Activated T-helper 2 cell treated with anti-CD3 and anti-CD28 coated beads, Interferon-gamma antibody, Interleukin-2, Interleukin-4, amounts not matched to agents 10 μg/mL and 5 μg/mL and 100 μg/mL, durations not matched to agents 14 hours and 24 hours and 36 hours (primary cell): ENCODE measurements around the gene UACA. TPM values are rescaled to one million over a fixed set of nuclear protein-coding genes. Genes with fewer than 3 reads are reported as not detected.

Source experiments
- DNase-seq: peaks from one replicate; pipeline ENCODE4 v3.0.0; 2021; ENCODE audit warnings: low spot score
- H3K27ac Mint-ChIP-seq: one replicate; pipeline ENCODE4 v1.8.0; 2021; ENCODE audit warnings: mixed read lengths
- H3K27me3 Mint-ChIP-seq: one replicate; pipeline ENCODE4 v1.8.0; 2021; ENCODE audit warnings: low read depth, mixed read lengths
- H3K36me3 Mint-ChIP-seq: one replicate; pipeline ENCODE4 v1.8.0; 2021; ENCODE audit warnings: low read depth, mixed read lengths
- H3K4me1 Mint-ChIP-seq: one replicate; pipeline ENCODE4 v1.8.0; 2021; ENCODE audit warnings: low read depth, mixed read lengths
- H3K4me3 Mint-ChIP-seq: one replicate; pipeline ENCODE4 v1.8.0; 2021; ENCODE audit warnings: low read depth, mild to moderate bottlenecking, moderate library complexity, mixed read lengths
- H3K9me3 Mint-ChIP-seq: one replicate; pipeline ENCODE4 v1.8.0; 2021; ENCODE audit warnings: mixed read lengths
- intact Hi-C: fragments of 100-400 bp; cut with micrococcal nuclease; formaldehyde crosslinking; loops from one replicate; pipeline ENCODE4 v1.15.1; 2023
- total RNA-seq: library from RNA; stranded (reverse); gene quantifications from 2 replicates; pipeline ENCODE4 v1.2.3, GENCODE V29; 2022

UACA gene
- total RNA-seq, 1 donor from 2014 or later = 1.3 TPM

DNA sequence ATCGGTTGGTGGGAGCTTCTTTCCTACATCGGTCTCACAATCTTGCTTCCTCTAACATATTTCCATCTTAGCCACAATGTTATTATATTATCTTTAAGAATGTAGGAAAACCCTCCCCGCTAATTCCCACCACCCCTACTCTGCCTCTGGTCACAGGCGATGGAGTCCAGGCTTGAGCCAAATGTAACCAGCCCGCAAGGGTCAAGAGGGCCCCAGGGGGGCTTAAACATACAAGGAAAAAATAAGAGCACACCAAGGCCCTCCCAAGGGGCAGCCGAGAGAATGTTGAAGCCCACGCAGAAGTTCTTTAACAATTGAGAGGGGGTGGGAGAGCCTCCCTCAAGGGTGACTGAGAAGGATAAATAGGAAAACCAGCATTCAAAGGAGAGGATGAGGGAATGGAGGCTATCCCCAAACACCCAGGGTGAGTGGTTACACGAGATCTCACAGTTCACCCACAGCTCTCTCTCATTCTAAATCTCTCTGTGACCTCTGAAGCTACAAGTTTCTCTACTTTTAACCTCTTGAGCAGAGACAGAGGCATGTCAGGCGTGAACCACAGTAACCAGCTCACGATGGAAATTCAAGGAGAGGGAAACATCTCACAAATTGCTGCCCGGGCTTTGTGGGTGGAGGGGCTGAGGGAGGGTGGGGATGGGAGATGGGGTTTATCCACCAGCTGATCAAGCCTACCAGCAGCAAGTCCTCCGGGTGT, 31.4 kb upstream of the UACA start:
- Mint-ChIP-seq H3K4me1 (no peaks in the 10 kb centered on the region), H3K27ac (no peak overlapping the region), H3K4me3 (no peak overlapping the region), H3K36me3 (no peaks in the 10 kb centered on the region), H3K9me3 (no peaks in the 10 kb centered on the region), H3K27me3 (peaks cover 11% of the 10 kb centered on the region)
- intact Hi-C loops = no loop called here
- no peak for DNase-seq

DNA sequence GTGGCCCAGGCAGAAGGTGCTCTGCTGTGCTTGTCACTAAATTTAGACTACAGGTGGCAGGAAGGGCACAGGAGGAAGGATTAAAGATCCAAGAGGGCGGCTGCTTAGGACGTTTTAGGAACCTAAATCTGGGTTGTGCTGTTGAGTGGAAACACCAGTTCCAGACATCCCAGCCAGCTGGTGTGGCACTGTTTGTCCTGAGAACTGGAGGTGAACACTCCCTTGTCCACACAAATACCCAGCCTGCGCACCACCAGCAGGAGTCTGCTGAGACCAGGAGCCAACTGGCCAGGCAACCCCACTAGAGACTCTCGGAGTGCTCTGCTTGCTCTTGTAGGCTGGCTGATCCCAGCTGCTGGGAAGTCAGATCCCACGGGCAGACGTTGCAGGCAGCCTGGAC, 30.3 kb upstream of the UACA start:
- intact Hi-C loops = no loop called here
- Mint-ChIP-seq H3K27ac (no peak overlapping the region), H3K4me1 (no peaks in the 10 kb centered on the region), H3K4me3 (no peak overlapping the region), H3K27me3 (peaks cover 11% of the 10 kb centered on the region), H3K9me3 (no peaks in the 10 kb centered on the region), H3K36me3 (no peaks in the 10 kb centered on the region)
- DNase-seq = no peak

DNA sequence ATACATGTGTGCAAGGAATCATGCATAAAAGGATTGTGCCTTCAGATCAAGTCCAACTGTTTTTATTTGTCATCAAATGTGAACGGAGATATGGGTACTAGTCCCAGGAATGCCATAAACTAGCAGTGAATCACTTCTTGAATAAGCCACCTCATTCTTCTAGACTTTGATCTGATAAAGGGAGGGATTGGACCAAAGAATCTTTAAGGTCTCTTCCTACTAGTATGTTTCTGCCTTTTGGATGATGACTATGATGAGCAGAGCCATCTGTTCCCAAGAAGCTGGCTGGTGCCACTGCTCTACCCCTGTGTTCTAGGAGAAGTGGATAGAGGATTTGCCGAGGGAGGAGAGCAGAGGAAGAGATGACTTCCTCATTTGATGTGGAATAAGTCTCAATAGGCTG, 28.8 kb upstream of the UACA start:
- H3K4me1 Mint-ChIP-seq = no peaks in the 10 kb centered on the region
- no peak for DNase-seq
- intact Hi-C loops = no loop called here
- no peak overlapping the region for H3K4me3 Mint-ChIP-seq
- H3K27ac Mint-ChIP-seq = no peak overlapping the region
- H3K9me3 Mint-ChIP-seq = no peaks in the 10 kb centered on the region
- peaks cover 14% of the 10 kb centered on the region for H3K27me3 Mint-ChIP-seq
- H3K36me3 Mint-ChIP-seq = no peaks in the 10 kb centered on the region

DNA sequence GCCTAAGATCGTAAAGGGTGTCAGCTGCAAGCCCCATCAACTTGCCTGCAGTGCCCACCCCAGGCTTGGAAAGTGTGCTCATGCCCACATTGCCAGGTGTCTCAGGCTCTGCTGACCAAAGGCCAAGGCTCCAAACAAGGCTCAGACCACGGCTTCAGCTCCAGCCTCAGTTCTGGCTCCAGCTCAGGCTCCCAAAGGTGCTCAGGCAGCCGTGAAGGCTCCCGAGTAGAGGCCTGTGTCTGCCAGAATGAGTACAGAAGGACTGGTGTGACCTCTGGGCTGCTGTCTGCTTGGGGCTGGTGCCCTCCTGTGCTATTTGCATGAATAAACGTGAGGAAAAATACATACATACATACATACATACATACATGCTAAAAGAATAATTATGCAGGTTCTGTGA, 27.9 kb upstream of the UACA start:
- H3K9me3 Mint-ChIP-seq = no peaks in the 10 kb centered on the region
- H3K27me3 Mint-ChIP-seq = peaks cover 14% of the 10 kb centered on the region
- no peak overlapping the region for H3K4me3 Mint-ChIP-seq
- no peaks in the 10 kb centered on the region for H3K4me1 Mint-ChIP-seq
- H3K36me3 Mint-ChIP-seq = no peaks in the 10 kb centered on the region
- intact Hi-C loops = no loop called here
- no peak for DNase-seq
- H3K27ac Mint-ChIP-seq = no peak overlapping the region

DNA sequence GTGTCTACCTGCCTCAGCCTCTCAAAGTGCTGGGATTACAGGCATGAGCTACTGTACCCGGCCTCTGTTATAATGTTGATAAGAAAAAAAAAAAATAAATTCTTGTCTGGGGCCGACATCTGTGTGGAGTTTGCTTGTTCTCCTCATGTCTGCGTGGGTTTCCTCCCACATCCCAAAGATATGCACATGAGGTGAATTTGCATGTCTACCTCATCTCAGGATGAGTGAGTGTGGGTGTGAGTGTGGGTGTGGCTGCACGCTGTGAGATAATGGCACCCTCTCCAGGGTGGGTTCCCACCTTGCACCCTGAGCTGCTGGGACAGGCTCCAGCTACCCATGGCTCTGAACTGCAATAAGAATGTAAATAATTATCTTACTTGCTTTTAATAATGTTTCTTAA, 25.9 kb upstream of the UACA start:
- DNase-seq = no peak
- intact Hi-C loops = no loop called here
- Mint-ChIP-seq H3K9me3 (no peaks in the 10 kb centered on the region), H3K4me3 (no peak overlapping the region), H3K36me3 (no peaks in the 10 kb centered on the region), H3K27me3 (peaks cover 17% of the 10 kb centered on the region), H3K4me1 (no peaks in the 10 kb centered on the region), H3K27ac (no peak overlapping the region)

DNA sequence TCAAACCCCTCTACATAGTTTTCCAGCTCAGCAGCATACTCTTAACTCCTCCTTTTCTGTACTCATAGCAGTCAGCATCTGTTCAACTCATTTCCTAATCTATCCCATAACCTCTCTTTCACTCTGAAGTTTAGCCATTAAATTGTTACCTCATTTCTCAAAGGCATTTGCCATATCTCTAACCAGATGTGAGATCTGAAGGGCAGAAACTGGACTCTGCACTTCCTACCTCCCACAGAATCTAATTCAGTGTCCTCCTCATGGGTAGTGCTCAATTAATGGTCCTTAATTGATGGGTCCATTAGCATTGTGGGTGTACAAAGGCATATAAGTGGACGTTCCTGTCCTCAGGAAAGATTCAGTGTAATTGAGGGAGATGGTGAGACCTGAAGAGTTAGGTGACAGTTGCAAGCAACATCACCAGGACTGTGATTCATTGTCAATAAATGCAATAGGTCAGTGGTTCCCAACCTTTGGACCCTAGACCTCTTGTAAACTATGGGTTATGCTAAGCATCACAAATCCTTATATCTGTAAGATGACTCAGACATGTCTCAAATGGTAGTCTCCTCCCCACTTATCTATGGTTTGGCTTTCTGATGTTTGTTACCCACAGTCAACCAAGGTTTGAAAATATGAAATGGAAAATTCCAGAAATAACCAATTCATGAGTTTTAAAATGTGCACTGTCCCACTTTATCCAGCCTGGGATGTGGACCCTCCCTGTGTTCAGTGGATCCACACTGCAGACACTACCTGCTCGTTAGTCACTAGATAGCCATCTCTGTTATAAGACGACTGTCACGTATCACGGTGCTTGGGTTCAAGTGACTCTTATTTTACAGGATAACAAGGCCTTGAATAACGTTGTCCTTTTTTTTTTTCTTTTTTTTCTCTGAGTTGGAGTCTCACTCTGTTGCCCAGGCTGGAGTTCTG, 25.0 kb upstream of the UACA start:
- intact Hi-C loops = no loop called here
- H3K4me3 Mint-ChIP-seq = no peak overlapping the region
- H3K36me3 Mint-ChIP-seq = no peaks in the 10 kb centered on the region

DNA sequence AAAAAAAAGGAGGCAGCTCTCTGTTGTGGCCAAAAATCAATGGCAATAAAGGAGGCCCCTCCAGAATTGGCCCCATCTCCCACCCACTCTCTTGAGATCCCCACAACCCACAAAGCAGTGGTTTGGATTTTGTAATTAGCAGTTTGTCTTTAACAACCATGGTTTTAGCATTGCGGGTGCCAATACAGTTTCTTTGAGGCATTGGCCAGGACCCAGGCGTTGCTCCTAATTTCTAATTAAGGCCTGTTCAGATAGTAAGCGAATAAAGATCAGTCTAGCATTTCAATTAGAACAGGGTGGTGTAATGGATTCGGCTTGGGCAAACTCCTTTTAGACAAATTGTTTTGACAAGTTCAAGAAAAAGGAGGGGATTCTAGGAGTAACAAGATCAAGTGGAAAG, 23.6 kb upstream of the UACA start:
- H3K4me1 Mint-ChIP-seq = no peaks in the 10 kb centered on the region
- H3K4me3 Mint-ChIP-seq = no peak overlapping the region
- intact Hi-C loops = no loop called here
- no peaks in the 10 kb centered on the region for H3K9me3 Mint-ChIP-seq
- H3K36me3 Mint-ChIP-seq = no peaks in the 10 kb centered on the region
- no peak for DNase-seq
- H3K27ac Mint-ChIP-seq = no peak overlapping the region
- peaks cover 10% of the 10 kb centered on the region for H3K27me3 Mint-ChIP-seq

More for the DNA sequence above, 25.0 kb upstream of the UACA start:
- Mint-ChIP-seq H3K9me3 (no peaks in the 10 kb centered on the region), H3K4me1 (no peaks in the 10 kb centered on the region), H3K27me3 (peaks cover 17% of the 10 kb centered on the region), H3K27ac (no peak overlapping the region)
- DNase-seq = no peak

DNA sequence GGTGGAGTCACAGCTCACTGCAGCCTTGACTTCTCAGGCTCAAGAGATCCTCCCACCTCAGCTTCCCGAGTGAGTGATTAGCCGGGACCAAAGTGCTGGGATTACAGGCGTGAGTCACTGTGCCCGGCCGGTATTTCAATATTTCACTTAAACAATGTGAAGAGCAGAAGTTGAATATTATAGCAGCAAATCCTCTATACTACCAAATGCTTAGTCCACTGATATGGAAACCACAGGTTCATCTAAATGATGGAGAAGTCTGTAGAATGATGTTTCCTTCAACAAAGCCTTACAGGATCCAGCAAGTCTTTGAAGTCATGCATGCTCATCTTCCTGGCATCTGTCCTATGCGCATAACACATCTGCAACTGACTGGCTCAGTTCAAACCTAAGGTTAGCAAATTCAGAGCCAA, 20.3 kb upstream of the UACA start:
- intact Hi-C loops = no loop called here
- Mint-ChIP-seq H3K9me3 (no peaks in the 10 kb centered on the region), H3K4me3 (no peak overlapping the region), H3K27ac (no peak overlapping the region), H3K27me3 (peaks cover 18% of the 10 kb centered on the region), H3K4me1 (no peaks in the 10 kb centered on the region), H3K36me3 (no peaks in the 10 kb centered on the region)
- DNase-seq = no peak

DNA sequence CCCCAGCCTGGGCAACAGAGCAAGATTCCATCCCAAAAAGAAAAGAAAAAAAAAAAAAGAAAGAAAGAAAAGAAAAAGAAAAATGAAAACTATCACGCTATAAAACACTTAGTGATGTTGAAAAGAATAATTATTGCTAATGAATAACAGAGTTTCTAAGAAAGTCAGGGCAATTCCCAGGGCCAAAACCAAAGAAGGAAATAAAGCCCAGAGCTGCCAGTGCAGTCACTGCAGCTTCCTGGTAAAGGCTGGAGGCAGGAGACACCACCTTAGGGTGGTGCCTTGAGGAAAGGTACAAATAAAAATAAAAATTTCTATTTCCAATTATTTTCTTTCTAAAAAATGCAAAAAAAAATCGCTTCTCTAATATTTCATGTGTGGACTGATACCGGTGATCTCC, 19.7 kb upstream of the UACA start:
- intact Hi-C loops = no loop called here
- Mint-ChIP-seq H3K4me3 (no peak overlapping the region), H3K27ac (no peak overlapping the region), H3K4me1 (no peaks in the 10 kb centered on the region), H3K9me3 (no peaks in the 10 kb centered on the region), H3K36me3 (no peaks in the 10 kb centered on the region), H3K27me3 (peaks cover 17% of the 10 kb centered on the region)
- no peak for DNase-seq

DNA sequence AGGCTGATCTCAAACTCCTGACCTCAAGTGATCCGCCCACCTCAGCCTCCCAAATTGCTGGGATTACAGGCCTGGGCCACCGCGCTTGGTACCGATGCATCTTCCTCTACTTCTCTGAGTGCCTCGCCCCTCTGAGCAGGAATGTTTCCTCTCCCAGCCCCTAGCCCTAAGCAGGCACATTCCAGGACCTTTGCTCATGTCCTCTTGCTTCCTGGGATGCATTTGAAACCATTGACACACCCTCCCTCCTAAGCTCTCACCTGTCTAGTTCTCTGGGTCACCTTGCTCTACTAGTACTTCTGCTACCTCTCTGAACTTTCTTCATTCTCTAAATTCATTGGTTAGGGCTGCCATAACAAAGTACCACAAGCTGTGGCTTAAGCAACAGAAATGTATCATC, 17.9 kb upstream of the UACA start:
- no peak overlapping the region for H3K27ac Mint-ChIP-seq
- H3K27me3 Mint-ChIP-seq = peaks cover 21% of the 10 kb centered on the region
- H3K4me1 Mint-ChIP-seq = peaks cover 9% of the 10 kb centered on the region
- intact Hi-C loops = no loop called here
- no peaks in the 10 kb centered on the region for H3K36me3 Mint-ChIP-seq
- no peaks in the 10 kb centered on the region for H3K9me3 Mint-ChIP-seq
- DNase-seq = no peak
- H3K4me3 Mint-ChIP-seq = no peak overlapping the region

DNA sequence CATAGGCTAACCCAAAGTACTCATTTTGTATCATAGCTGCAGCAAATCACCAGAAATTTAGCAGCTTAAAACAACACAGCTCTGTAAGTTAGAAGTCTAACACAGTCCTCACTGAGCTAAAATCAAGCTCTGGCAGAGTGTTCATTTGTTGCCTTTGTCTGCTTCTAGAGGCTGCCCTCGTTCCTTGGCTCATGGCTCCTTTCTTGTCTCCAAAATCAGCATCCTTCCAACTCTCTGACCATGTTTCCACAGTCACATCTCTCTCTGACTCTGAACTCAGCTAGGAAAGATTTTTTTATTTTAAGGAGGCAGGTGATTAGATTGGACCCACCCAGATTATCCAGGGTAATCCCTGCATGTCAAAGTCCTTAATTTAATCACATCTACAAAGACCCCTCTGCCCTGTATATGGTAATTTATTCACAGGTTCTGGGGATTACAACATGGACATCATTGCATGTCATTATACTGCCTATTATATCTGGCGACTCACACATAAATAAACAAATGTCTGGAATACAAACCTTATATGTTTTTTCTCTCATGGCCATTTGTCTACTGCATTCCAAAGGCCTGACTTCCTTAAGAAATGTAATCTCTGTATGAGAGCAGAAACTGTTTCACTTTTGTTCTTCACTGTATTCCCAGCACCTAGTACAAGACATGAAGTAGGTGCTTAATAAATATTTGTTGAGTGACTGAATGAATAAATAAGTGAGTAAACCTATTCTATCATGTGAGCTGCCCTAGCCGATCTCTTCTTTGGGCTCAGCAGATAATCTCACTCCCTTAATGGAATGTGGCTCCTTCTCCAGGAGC, 15.1 kb upstream of the UACA start:
- H3K4me3 Mint-ChIP-seq = no peak overlapping the region
- DNase-seq = no peak
- H3K4me1 Mint-ChIP-seq = peaks cover 9% of the 10 kb centered on the region
- H3K27ac Mint-ChIP-seq = no peak overlapping the region
- no peaks in the 10 kb centered on the region for H3K36me3 Mint-ChIP-seq
- peaks cover 18% of the 10 kb centered on the region for H3K27me3 Mint-ChIP-seq
- intact Hi-C loops = no loop called here
- H3K9me3 Mint-ChIP-seq = no peaks in the 10 kb centered on the region

DNA sequence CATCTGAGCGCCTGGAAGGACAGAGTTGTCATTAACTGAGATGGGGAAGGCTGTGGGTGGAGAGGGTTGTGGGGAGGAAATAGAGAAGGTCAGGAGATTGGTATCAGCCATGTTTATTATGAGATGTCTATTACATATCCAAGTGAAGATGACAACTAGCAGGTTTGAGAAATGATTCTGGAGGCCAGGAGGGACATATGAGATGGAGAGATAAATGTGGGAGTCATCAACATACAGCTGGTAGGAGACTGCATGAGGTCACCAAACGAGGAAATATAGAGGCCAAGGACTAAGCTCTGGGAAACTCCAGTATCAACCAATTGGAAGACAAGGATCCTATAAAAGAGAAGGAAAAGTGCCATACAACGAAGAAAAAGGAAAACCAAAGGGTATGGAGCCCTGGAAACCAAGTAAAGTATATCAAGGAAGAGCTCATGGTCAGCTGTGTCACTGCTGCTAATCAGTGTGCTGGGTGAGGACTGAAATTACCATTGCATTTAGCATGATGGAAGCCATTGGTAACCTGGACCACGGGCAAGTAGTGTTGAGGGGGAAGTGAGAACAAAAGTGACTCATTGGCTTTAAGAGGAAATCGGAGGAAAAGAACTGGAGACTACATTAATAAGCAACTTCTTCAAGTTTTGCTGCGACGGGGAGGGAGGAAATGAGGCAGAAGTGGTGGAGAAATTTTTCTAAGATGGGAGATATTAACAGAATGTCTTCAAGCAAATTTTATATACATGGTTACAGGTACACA, 14.0 kb upstream of the UACA start:
- no peaks in the 10 kb centered on the region for H3K36me3 Mint-ChIP-seq
- H3K27ac Mint-ChIP-seq = no peak overlapping the region
- H3K9me3 Mint-ChIP-seq = no peaks in the 10 kb centered on the region
- no peak for DNase-seq
- peaks cover 23% of the 10 kb centered on the region for H3K27me3 Mint-ChIP-seq
- intact Hi-C loops = no loop called here
- peaks cover 9% of the 10 kb centered on the region for H3K4me1 Mint-ChIP-seq
- no peak overlapping the region for H3K4me3 Mint-ChIP-seq
